ENCODE data around the gene WDR37.

DNA sequence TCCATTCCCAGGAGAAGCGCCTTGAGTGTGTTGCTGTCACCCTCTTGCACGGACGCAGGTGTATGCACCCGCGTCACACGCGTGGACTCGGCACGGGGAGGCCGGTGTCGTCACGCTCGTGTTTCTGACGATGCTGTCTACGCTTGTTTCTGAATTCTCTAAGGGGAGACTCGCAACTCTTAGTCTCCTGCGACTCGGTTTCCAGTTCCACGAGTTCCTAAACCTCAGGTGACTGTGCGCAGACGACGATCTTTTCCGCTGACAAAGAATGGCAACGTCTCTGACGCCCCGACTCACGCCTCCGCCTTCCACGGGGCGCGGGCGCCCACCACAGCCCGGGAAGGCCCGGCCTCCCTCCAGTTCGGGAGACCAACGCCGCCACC, 7.8 kb upstream of the WDR37 start:
- TF ChIP-seq BCL3 (IDR thresholded peaks at IDR 0.05) (no peak), RAD21 (conservative IDR thresholded peaks at IDR 0.05 in 1 of 2, IDR thresholded peaks at IDR 0.05 in 1 of 2) (no peak), MAX (IDR thresholded peaks at IDR 0.05) (no peak), SMC3 (IDR thresholded peaks at IDR 0.05) (no peak), CHD2 (IDR thresholded peaks at IDR 0.05; ENCODE audit: low read length, partially characterized antibody) (no peak), POLR2A (IDR thresholded peaks at IDR 0.05; ENCODE audit: low read length) (no peak), CTCF (IDR thresholded peaks at IDR 0.05) (no peak), HDAC2 (IDR thresholded peaks at IDR 0.05) (no peak), RCOR1 (IDR thresholded peaks at IDR 0.05; ENCODE audit: low read depth, low read length) (no peak), POLR2AphosphoS2 (conservative IDR thresholded peaks at IDR 0.05; ENCODE audit: low read length) (no peak), RNF2 (IDR thresholded peaks at IDR 0.05; ENCODE audit: borderline replicate concordance, low read depth) (no peak), CEBPB (IDR thresholded peaks at IDR 0.05) (no peak)
- TF ChIP-seq, protein P1, sequence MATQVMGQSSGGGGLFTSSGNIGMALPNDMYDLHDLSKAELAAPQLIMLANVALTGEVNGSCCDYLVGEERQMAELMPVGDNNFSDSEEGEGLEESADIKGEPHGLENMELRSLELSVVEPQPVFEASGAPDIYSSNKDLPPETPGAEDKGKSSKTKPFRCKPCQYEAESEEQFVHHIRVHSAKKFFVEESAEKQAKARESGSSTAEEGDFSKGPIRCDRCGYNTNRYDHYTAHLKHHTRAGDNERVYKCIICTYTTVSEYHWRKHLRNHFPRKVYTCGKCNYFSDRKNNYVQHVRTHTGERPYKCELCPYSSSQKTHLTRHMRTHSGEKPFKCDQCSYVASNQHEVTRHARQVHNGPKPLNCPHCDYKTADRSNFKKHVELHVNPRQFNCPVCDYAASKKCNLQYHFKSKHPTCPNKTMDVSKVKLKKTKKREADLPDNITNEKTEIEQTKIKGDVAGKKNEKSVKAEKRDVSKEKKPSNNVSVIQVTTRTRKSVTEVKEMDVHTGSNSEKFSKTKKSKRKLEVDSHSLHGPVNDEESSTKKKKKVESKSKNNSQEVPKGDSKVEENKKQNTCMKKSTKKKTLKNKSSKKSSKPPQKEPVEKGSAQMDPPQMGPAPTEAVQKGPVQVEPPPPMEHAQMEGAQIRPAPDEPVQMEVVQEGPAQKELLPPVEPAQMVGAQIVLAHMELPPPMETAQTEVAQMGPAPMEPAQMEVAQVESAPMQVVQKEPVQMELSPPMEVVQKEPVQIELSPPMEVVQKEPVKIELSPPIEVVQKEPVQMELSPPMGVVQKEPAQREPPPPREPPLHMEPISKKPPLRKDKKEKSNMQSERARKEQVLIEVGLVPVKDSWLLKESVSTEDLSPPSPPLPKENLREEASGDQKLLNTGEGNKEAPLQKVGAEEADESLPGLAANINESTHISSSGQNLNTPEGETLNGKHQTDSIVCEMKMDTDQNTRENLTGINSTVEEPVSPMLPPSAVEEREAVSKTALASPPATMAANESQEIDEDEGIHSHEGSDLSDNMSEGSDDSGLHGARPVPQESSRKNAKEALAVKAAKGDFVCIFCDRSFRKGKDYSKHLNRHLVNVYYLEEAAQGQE (IDR thresholded peaks at IDR 0.05): no peak
- TF ChIP-seq, protein P2, sequence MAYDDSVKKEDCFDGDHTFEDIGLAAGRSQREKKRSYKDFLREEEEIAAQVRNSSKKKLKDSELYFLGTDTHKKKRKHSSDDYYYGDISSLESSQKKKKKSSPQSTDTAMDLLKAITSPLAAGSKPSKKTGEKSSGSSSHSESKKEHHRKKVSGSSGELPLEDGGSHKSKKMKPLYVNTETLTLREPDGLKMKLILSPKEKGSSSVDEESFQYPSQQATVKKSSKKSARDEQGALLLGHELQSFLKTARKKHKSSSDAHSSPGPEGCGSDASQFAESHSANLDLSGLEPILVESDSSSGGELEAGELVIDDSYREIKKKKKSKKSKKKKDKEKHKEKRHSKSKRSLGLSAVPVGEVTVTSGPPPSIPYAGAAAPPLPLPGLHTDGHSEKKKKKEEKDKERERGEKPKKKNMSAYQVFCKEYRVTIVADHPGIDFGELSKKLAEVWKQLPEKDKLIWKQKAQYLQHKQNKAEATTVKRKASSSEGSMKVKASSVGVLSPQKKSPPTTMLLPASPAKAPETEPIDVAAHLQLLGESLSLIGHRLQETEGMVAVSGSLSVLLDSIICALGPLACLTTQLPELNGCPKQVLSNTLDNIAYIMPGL (CRISPR knock-in tag; IDR thresholded peaks at IDR 0.05; ENCODE audit: borderline replicate concordance): 0 out of 2 replicates have a peak, but pooled peaks have one; percentile 24
